ENCODE measurements around the gene STIP1.

DNA sequence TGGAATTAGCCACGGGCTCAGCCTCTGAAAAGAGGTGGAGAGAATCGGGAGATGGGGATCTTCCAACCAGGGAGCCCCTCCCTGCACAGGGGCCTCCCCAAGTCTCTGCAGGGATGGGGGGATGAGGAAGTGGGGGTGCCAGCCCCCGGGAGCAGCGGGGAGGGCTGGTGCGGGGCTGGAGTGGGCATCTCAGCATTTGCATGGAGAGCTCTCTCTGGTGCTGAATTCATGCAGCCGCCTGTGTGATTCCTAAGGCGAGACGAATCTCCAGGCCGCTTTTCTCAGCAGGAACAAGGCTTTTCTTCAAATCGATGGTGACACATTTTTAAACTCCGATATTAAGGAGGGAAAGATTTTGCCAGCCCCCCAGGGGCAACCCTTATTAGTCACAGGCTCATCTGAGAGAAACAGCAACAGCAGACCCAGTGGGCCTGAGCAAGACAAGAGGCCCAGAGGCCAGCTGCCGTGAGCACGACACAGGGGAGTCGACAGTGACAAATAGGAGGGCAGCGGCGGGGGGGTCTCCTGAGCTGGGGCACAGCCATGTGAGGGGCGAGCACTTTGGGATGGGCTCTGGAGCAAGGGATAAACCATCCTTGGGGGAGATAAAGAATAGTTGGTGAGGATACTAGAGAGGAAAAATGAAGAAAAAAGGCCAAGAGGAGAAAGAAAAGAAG lies 49.1 kb upstream of the STIP1 start:
- TF ChIP-seq CTCF (IDR thresholded peaks at IDR 0.05) (no peak), POLR2A (IDR thresholded peaks at IDR 0.05) (no peak), EP300 (IDR thresholded peaks at IDR 0.05) (no peak)

Data from tibial nerve (tissue), 4 donors.